Smooth muscle cell (in vitro differentiated cells): ENCODE results near the gene NDUFB3. TPM values are rescaled to one million over a fixed set of nuclear protein-coding genes. Genes with fewer than 3 reads are reported as not detected.

ENCODE experiments used
- DNase-seq: peaks from one replicate; lab custom pipeline; 2025; ENCODE audit not compliant: unreplicated experiment; lab: John Stamatoyannopoulos, UW
- H2AFZ ChIP-seq: fragments of 200-600 bp; sonication (generic); 2 replicates; pipeline ENCODE4 v1.6.0; 2016; ENCODE audit warnings: antibody characterized with exemption, low read depth, mild to moderate bottlenecking
- H3F3A ChIP-seq: fragments of 200-600 bp; sonication (generic); 2 replicates; pipeline ENCODE4 v1.6.0; 2017; ENCODE audit warnings: antibody characterized with exemption, low read depth
- H3K27ac ChIP-seq: fragments of 200-600 bp; sonication (generic); 2 replicates; pipeline ENCODE4 v1.5.1; 2016; ENCODE audit warnings: low read depth, mild to moderate bottlenecking
- H3K27me3 ChIP-seq: fragments of 200-600 bp; sonication (generic); 2 replicates; pipeline ENCODE4 v1.6.1; 2016; ENCODE audit warnings: low read depth, mild to moderate bottlenecking
- H3K36me3 ChIP-seq: fragments of 200-600 bp; sonication (generic); 2 replicates; pipeline ENCODE4 v1.5.1; 2016; ENCODE audit warnings: low read depth
- H3K4me1 ChIP-seq: fragments of 200-600 bp; sonication (generic); 2 replicates; pipeline ENCODE4 v1.5.1; 2016; ENCODE audit warnings: low read depth
- H3K4me2 ChIP-seq: fragments of 200-600 bp; sonication (generic); 2 replicates; pipeline ENCODE4 v1.6.0; 2016; ENCODE audit warnings: mild to moderate bottlenecking
- H3K4me3 ChIP-seq: fragments of 200-600 bp; sonication (generic); 2 replicates; pipeline ENCODE4 v1.5.1; 2016; ENCODE audit warnings: mild to moderate bottlenecking
- H3K79me2 ChIP-seq: fragments of 200-600 bp; sonication (generic); 2 replicates; pipeline ENCODE4 v1.6.0; 2016; ENCODE audit warnings: low read depth, mild to moderate bottlenecking
- H3K9ac ChIP-seq: fragments of 200-600 bp; sonication (generic); 2 replicates; pipeline ENCODE4 v1.6.0; 2016; ENCODE audit warnings: low read depth
- H3K9me3 ChIP-seq: fragments of 200-600 bp; sonication (generic); replicated peaks from 2 replicates; pipeline ENCODE4 v1.5.1; 2016; ENCODE audit warnings: low read depth
- H4K20me1 ChIP-seq: fragments of 200-600 bp; sonication (generic); 2 replicates; pipeline ENCODE4 v1.6.0; 2016; ENCODE audit warnings: low read depth
- WGBS: methylation state at CpG from one replicate; pipeline ENCODE4 v1.1.7; 2016; ENCODE audit warnings: low lambda C conversion rate; 5-methylcytosine and 5-hydroxymethylcytosine counted together
- polyA plus RNA-seq: library from polyadenylated mRNA; unstranded; fragments of >200 nt; fragmentation: Nextera tagmentation; extraction: Ambion mirVana; gene quantifications from 2 replicates; pipeline ENCODE4 v1.2.1, GENCODE V29; 2016
- total RNA-seq: library from RNA; depleted of rRNA; stranded (reverse); fragments of >200 nt; gene quantifications from 2 replicates; pipeline ENCODE4 v1.2.3, GENCODE V29; 2014
- TF ChIP-seq, protein P1 (sequence below): fragments of 200-600 bp; sonication (generic); IDR thresholded peaks from 2 replicates; pipeline ENCODE4 v1.5.1; 2017; ENCODE audit warnings: borderline replicate concordance, mild to moderate bottlenecking, antibody characterized with exemption; ENCODE audit not compliant: insufficient read depth, poor library complexity, severe bottlenecking

The NDUFB3 gene
- total and polyA plus RNA-seq, 2 experiments from 2014 or later, result 88.6 to 216 TPM

DNA sequence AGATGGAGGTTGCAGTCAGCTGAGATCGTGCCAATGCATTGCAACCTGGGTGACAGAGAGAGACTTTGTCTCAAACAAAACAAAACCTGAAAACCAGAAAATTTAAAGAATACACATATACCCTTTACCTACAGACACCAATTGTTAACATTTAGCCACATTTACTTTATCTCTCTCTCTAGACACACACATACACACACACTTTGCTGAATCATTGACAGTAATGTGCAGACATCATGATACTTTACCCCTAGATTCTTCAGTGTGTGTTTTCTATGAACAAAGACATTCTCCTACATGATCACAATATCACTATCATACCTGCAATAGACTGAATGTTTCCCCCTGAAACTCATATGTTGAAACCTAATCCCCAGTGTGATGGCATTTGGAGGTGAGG, 34.0 kb downstream of the NDUFB3 start:
- no peak for DNase-seq
- H3K79me2 ChIP-seq, result no peaks in the 10 kb centered on the region
- TF ChIP-seq, protein P1, sequence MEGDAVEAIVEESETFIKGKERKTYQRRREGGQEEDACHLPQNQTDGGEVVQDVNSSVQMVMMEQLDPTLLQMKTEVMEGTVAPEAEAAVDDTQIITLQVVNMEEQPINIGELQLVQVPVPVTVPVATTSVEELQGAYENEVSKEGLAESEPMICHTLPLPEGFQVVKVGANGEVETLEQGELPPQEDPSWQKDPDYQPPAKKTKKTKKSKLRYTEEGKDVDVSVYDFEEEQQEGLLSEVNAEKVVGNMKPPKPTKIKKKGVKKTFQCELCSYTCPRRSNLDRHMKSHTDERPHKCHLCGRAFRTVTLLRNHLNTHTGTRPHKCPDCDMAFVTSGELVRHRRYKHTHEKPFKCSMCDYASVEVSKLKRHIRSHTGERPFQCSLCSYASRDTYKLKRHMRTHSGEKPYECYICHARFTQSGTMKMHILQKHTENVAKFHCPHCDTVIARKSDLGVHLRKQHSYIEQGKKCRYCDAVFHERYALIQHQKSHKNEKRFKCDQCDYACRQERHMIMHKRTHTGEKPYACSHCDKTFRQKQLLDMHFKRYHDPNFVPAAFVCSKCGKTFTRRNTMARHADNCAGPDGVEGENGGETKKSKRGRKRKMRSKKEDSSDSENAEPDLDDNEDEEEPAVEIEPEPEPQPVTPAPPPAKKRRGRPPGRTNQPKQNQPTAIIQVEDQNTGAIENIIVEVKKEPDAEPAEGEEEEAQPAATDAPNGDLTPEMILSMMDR, result no peak
- no peaks in the 10 kb centered on the region for H3K9me3 ChIP-seq
- H4K20me1 ChIP-seq, result no peaks in the 10 kb centered on the region
- H3K36me3 ChIP-seq, result no peaks in the 10 kb centered on the region
- no peak overlapping the region for H3K9ac ChIP-seq
- H3K27me3 ChIP-seq, result no peaks in the 10 kb centered on the region
- 100% methylated on average over 1 of the region's 1 CpG for WGBS
- no peak overlapping the region for H3K27ac ChIP-seq
- no peak overlapping the region for H3K4me2 ChIP-seq
- H3F3A ChIP-seq, result no peaks in the 10 kb centered on the region
- H3K4me1 ChIP-seq, result no peaks in the 10 kb centered on the region
- no peak overlapping the region for H2AFZ ChIP-seq
- no peak overlapping the region for H3K4me3 ChIP-seq

- Histone ChIP-seq H3K27me3 (no peaks in the 10 kb centered on the region), H3K4me1 (no peaks in the 10 kb centered on the region), H3K9ac (no peak overlapping the region), H3F3A (no peaks in the 10 kb centered on the region), H3K9me3 (no peaks in the 10 kb centered on the region), H3K79me2 (no peaks in the 10 kb centered on the region), H3K36me3 (no peaks in the 10 kb centered on the region), H2AFZ (no peak overlapping the region), H4K20me1 (no peaks in the 10 kb centered on the region), H3K4me2 (no peak overlapping the region), H3K4me3 (no peak overlapping the region), H3K27ac (no peak overlapping the region)
- TF ChIP-seq, protein P1, result no peak
- no peak for DNase-seq
- WGBS, result 89% methylated on average over 2 of the region's 2 CpGs
These were observed 35.8 kb downstream of the NDUFB3 start for GRCh38 chr2:201107624-201108023.

DNA sequence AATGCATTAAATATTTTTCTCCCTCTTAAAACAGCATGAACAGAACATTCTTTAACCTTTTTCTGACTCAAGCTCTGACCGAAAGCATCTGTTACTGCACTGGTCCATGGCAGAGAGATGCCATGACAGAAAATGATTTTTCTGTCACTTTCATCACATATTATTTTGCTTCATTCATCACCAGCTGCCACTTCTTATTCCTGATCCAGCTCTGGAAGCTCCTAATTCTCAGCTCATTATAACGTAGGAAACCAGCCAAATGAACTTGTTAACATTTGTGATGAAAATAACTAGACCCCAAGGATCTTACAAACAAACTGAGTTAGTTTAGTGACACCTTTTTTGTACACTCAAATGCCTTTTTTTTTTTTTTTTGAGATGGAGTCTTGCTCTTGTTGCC, 36.5 kb downstream of the NDUFB3 start:
- no peaks in the 10 kb centered on the region for H3K4me1 ChIP-seq
- no peak overlapping the region for H3K27ac ChIP-seq
- H4K20me1 ChIP-seq, result no peaks in the 10 kb centered on the region
- no peaks in the 10 kb centered on the region for H3F3A ChIP-seq
- no peak overlapping the region for H3K4me2 ChIP-seq
- no peaks in the 10 kb centered on the region for H3K36me3 ChIP-seq
- H3K9ac ChIP-seq, result no peak overlapping the region
- no peaks in the 10 kb centered on the region for H3K27me3 ChIP-seq
- 87% methylated on average over 2 of the region's 2 CpGs for WGBS
- DNase-seq, result no peak
- TF ChIP-seq, protein P1, result no peak
- H3K4me3 ChIP-seq, result no peak overlapping the region
- no peaks in the 10 kb centered on the region for H3K79me2 ChIP-seq
- H3K9me3 ChIP-seq, result no peaks in the 10 kb centered on the region
- no peak overlapping the region for H2AFZ ChIP-seq

- TF ChIP-seq, protein P1, result no peak
- H3K79me2 ChIP-seq, result no peaks in the 10 kb centered on the region
- H3K4me1 ChIP-seq, result no peaks in the 10 kb centered on the region
- H3K9ac ChIP-seq, result no peak overlapping the region
- no peaks in the 10 kb centered on the region for H3F3A ChIP-seq
- no peak overlapping the region for H3K27ac ChIP-seq
- H4K20me1 ChIP-seq, result no peaks in the 10 kb centered on the region
- no peaks in the 10 kb centered on the region for H3K36me3 ChIP-seq
- no peaks in the 10 kb centered on the region for H3K27me3 ChIP-seq
- H3K9me3 ChIP-seq, result no peaks in the 10 kb centered on the region
- H3K4me2 ChIP-seq, result no peak overlapping the region
- H2AFZ ChIP-seq, result no peak overlapping the region
- DNase-seq, result no peak
- H3K4me3 ChIP-seq, result no peak overlapping the region
- WGBS, result 91% methylated on average over 4 of the region's 4 CpGs
These were observed 37.4 kb downstream of the NDUFB3 start for GRCh38 chr2:201109186-201109585.
